ENCODE data around the gene TCL1A. TPM values are rescaled to one million over a fixed set of nuclear protein-coding genes. Genes with fewer than 3 reads are reported as not detected.

The TCL1A gene
- total RNA-seq, 1 experiment from 2014 or later = 0.30 TPM

- ChIA-PET POLR2A (no interaction called here), RAD21 (ENCODE audit: low non-redundant PET in 1 of 2, low total read pairs in 2 of 2, uncharacterized antibody in 2 of 2, unreplicated experiment in 2 of 2) (no interaction called here), CTCF (no interaction called here)
- BruUV-seq (replicated peaks) = no TSS peak
- TF ChIP-seq EZH2phosphoT487 (IDR thresholded peaks at IDR 0.05; ENCODE audit: borderline replicate concordance) = no peak
- no peak for TF ChIP-seq ZNF274 (IDR thresholded peaks at IDR 0.05; ENCODE audit: low read depth, low read length)
- no peaks in the 10 kb centered on the region for H3K36me3 ChIP-seq (ENCODE audit: control insufficient read depth in 1 of 2, insufficient read depth in 2 of 2, low read length in 2 of 2)
- H3K4me2 ChIP-seq (ENCODE audit: low read length) = no peak overlapping the region
- H3K9me3 ChIP-seq (ENCODE audit: control insufficient read depth in 1 of 2, insufficient read depth in 1 of 2, low read depth in 1 of 2, low read length in 2 of 2) = no peaks in the 10 kb centered on the region
- no peaks in the 10 kb centered on the region for H3K79me2 ChIP-seq (ENCODE audit: insufficient read depth, low read length)
- H3K4me1 ChIP-seq (ENCODE audit: control insufficient read depth in 1 of 2, insufficient read depth in 2 of 2, low read length in 2 of 2) = no peaks in the 10 kb centered on the region
- no peaks in the 10 kb centered on the region for H4K20me1 ChIP-seq (ENCODE audit: insufficient read depth)
- H3K27me3 ChIP-seq (ENCODE audit: insufficient read depth, low read length) = peaks cover 57% of the 10 kb centered on the region
- no peak overlapping the region for H3K27ac ChIP-seq (ENCODE audit: low read depth, low read length)
- no peak for DNase-seq (ENCODE audit: low read depth, low spot score)
- intact Hi-C loops (cut with micrococcal nuclease) = no loop called here
- H3K9ac ChIP-seq (ENCODE audit: low read length) = no peak overlapping the region
- H3K4me3 ChIP-seq (replicated peaks in 1 of 2; ENCODE audit: low read depth in 1 of 2, low read length in 2 of 2) = no peak overlapping the region
- H3K9me2 ChIP-seq (ENCODE audit: insufficient read depth) = no peaks in the 10 kb centered on the region
- no peak for ATAC-seq
- no peak overlapping the region for H2AFZ ChIP-seq (ENCODE audit: low read depth, low read length, poor library complexity, severe bottlenecking)
Measured at GRCh38 chr14:95674613-95675012, 39.3 kb downstream of the TCL1A start.

GRCh38 chr14:95668235-95668772, 45.6 kb downstream of the TCL1A start:
- POLR2A ChIA-PET = no interaction called here
- H4K20me1 ChIP-seq (ENCODE audit: insufficient read depth) = no peaks in the 10 kb centered on the region
- peaks cover 23% of the 10 kb centered on the region for H3K27me3 ChIP-seq (ENCODE audit: insufficient read depth, low read length)
- H3K79me2 ChIP-seq (ENCODE audit: insufficient read depth, low read length) = no peaks in the 10 kb centered on the region
- CTCF ChIA-PET = interaction anchor here (1.4 kb wide), 1 partner anchor 15 kb away, joined by 3 read pairs; no protein-coding TSS in a partner anchor
- H3K9me3 ChIP-seq (ENCODE audit: control insufficient read depth in 1 of 2, insufficient read depth in 1 of 2, low read depth in 1 of 2, low read length in 2 of 2) = no peaks in the 10 kb centered on the region
- no peak overlapping the region for H3K27ac ChIP-seq (ENCODE audit: low read depth, low read length)
- H3K36me3 ChIP-seq (ENCODE audit: control insufficient read depth in 1 of 2, insufficient read depth in 2 of 2, low read length in 2 of 2) = no peaks in the 10 kb centered on the region
- H3K4me1 ChIP-seq (ENCODE audit: control insufficient read depth in 1 of 2, insufficient read depth in 2 of 2, low read length in 2 of 2) = 0 out of 4 replicates have a peak, but pooled peaks cover 0 to 3% of the 10 kb centered on the region in 2 experiments
- H3K4me2 ChIP-seq (ENCODE audit: low read length) = no peak overlapping the region
- no peak for ATAC-seq
- no TSS peak for BruUV-seq (replicated peaks)
- no peak for DNase-seq (ENCODE audit: low read depth, low spot score)
- no peak overlapping the region for H2AFZ ChIP-seq (ENCODE audit: low read depth, low read length, poor library complexity, severe bottlenecking)
- H3K9ac ChIP-seq (ENCODE audit: low read length) = no peak overlapping the region
- RAD21 ChIA-PET (ENCODE audit: low non-redundant PET in 1 of 2, low total read pairs in 2 of 2, uncharacterized antibody in 2 of 2, unreplicated experiment in 2 of 2) = no interaction called here
- H3K4me3 ChIP-seq (replicated peaks in 1 of 2; ENCODE audit: low read depth in 1 of 2, low read length in 2 of 2) = no peak overlapping the region
- TF ChIP-seq CBX3 (IDR thresholded peaks at IDR 0.05; ENCODE audit: low read depth) (no peak), EZH2 (IDR thresholded peaks at IDR 0.05) (no peak), ZFX (IDR thresholded peaks at IDR 0.05) (no peak), JUND (IDR thresholded peaks at IDR 0.05) (no peak), SIN3A (IDR thresholded peaks at IDR 0.05; ENCODE audit: low read depth) (no peak), EZH2phosphoT487 (IDR thresholded peaks at IDR 0.05; ENCODE audit: borderline replicate concordance) (no peak), RAD21 (IDR thresholded peaks at IDR 0.05; ENCODE audit: low read depth) (no peak), ATF3 (IDR thresholded peaks at IDR 0.05) (no peak), POLR2A (IDR thresholded peaks at IDR 0.05; ENCODE audit: borderline replicate concordance, extremely low read depth, insufficient read depth, insufficient read length) (no peak), TCF7L2 (IDR thresholded peaks at IDR 0.05; ENCODE audit: borderline replicate concordance, extremely low read depth, insufficient read depth, insufficient read length) (no peak), ELF1 (IDR thresholded peaks at IDR 0.05; ENCODE audit: borderline replicate concordance, low read depth) (no peak), FOSL1 (IDR thresholded peaks at IDR 0.05; ENCODE audit: low read depth) (no peak)
- TF ChIP-seq, protein P1, sequence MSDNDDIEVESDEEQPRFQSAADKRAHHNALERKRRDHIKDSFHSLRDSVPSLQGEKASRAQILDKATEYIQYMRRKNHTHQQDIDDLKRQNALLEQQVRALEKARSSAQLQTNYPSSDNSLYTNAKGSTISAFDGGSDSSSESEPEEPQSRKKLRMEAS (IDR thresholded peaks at IDR 0.05) = no peak
- H3K9me2 ChIP-seq (ENCODE audit: insufficient read depth) = no peaks in the 10 kb centered on the region
- intact Hi-C loops (cut with micrococcal nuclease) = no loop called here

Data from HCT116 (cell line).